ENCODE results near the gene C12orf60.

Gene C12orf60

DNA sequence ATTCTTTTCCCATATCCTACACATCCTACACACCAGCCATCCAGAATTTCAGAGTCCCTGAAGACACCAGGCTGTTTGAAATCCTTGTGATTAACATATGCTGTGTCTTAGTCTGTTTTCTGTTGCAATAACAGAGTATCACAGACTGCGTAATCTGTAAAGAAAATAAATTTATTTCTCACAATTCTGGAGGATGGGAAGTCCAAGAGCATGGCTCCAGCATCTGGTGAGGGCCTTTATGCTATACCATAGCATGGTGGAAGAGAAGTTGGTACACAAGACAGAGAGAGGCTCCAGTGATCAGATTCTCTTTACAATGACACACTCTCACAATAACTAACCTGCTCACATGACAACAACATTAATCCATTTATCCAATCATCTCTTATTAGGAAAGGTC is 35.8 kb downstream of the C12orf60 start:
- DNase-seq, result no peak

- no peak for DNase-seq
These were observed 37.1 kb downstream of the C12orf60 start for GRCh38 chr12:14840616-14841015.

GRCh38 chr12:14841761-14842160 is 38.3 kb downstream of the C12orf60 start:
- DNase-seq, result peak; percentile 91

DNA sequence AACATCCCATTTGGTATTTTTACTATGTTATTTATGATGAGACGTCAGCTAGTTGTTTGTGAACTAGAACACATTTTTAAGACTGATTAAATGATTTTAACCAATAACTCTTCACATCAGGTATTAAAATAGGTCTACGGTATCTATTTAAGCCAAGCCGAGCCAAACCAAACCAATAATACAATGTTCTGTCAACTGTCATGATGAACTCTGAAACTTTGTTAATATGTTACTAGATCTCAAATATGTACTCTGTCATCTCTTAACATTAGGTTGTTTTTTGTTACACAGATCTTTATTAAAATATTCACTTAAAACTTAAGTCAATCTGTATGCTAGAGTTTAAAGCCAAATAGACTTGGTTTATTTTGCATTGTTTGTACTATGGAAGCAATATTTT is 38.8 kb downstream of the C12orf60 start:
- no peak for DNase-seq

DNA sequence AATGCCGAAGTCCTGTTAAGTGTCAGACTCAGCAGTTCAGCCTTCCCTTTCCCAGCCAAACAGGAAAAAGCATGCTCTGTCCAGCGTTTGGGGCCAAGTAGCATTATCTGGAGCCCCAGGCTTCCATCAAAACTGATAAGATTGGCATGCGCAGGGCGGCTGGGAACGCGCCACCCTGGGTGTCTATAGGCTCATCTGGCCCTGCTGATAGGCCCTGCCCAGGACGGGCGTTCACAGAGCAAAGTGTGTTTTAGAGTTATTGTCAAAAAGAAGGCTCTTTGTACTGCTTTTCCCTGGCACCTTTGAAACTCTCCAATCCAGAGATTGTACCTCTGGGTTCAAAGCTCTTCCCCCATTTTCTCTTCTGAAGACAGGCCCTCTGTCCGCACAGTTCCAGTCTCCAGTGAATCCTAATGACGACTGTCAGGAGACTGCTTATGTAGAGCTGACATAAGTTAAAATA is 40.0 kb downstream of the C12orf60 start, which contains the start of gene ART4:
Gene ART4, minus strand, starts transcription at position 102 of the 463 bp plus-strand sequence. CDS start 413 bp downstream, outside the sequence.
- peak; percentile 78 for DNase-seq

DNA sequence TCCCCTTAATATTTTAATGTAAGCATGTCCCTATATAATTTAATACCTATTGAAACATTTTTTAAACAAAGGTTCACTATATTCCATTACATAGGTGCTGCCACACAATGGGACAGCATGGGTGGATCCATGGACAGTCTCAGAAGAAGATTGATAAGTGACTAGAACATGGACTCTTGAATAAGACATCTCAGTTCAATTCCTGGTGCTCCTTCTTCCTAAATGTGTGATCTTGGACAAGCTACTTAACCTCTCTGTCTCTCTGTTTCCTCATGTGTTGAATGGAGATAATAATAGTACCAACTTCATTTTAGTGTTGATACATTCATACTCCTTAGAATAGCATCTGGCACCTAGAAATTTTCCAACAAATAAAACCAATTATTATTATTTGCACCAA is 40.9 kb downstream of the C12orf60 start:
- DNase-seq, result no peak

DNA sequence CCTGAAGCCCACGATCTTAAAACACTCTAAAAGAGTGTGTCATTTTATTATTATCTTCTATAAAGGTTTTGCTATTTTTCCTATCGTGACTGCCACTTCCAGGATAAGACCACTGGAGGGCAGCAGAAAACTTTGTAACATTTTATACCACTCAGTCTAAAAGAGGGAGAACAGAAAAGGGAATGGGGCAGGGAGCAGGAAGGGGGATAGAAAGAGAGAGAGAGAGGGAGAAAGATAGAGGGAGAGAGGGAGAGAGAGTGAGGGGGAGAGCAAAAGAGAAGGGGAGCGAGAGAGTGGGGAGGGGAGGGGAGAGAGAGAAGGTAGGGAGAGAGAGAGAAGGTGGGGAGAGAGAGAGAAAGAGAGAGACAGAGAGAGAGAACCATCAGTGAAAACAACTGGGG is 41.9 kb downstream of the C12orf60 start:
- peak; percentile 69 for DNase-seq

DNA sequence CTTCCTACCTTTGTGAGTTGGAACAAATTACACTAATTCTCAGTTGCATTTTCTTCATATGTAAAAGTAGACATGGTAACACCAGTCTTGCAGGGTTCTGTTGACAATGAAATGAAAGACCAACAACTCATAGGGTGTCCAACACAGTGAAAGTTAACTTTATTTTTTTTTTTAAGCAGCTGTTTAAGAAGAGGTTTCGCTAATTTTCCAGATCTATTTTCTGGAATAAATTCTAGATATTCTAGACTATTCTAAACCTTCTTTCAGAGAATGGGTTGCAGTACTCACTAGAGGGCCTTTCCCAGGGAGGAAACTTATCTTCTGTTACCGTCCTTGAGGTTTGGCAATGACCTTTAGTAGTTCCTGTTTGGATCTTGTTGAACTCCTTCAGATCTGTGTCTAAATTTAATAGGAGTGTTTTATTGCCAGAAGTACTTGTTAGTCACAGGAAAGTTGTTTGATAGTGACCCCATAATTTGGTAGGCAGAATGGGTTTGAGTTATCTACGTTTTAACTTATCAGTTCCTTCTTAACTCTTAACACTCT is 42.6 kb downstream of the C12orf60 start:
- no peak for DNase-seq

DNA sequence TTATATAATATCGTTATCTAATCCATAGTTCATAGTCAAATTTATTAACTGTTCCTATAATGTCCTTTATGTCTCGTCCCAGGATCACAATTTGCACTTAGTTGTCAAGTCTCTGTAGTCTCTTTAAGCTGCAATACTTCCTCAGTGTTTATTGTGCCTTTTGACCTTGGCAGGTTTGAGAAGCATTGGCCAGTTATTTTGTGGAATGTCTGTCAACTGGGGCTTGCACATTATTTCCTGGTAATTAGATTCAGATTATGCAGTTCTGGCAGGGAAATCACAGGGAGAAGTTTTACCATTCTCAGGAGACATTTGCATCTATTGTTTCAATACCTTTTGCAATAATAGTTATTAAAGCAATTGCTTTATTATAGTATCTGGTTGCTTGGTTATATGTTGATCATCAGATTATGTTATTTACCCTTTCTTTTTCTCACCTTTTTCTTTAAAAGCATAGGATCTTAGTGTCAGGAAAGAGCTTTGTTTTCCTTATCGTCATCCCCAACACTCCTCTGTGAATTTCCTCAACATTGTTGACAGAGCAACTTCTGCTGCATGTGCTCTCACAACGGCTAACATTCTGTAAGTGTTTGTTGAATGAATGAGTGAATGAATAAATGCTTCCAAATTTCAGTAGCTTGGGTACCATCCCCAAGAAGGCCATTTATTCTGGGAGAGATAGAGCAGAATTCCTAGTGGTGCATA is 43.6 kb downstream of the C12orf60 start:
- DNase-seq, result no peak

DNA sequence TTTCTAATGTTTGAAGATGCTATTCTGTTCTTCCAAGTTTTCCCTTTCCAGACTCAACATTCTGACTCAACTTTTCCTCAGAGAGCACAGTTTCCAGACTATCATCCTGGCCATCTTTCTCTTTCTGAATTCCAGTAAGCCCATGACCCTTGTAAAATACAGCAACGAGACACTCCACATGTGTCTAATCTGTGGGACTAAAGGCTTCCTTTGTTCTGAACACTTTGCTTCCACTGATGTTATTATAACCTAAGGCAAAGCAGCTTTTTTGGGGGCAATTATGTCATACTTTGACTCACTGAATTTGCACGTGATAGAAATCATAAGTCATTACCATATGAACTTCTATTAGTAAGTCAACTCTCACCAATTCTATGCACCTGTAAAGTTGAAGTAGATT is 46.2 kb downstream of the C12orf60 start:
- peak; percentile 81 for DNase-seq

DNA sequence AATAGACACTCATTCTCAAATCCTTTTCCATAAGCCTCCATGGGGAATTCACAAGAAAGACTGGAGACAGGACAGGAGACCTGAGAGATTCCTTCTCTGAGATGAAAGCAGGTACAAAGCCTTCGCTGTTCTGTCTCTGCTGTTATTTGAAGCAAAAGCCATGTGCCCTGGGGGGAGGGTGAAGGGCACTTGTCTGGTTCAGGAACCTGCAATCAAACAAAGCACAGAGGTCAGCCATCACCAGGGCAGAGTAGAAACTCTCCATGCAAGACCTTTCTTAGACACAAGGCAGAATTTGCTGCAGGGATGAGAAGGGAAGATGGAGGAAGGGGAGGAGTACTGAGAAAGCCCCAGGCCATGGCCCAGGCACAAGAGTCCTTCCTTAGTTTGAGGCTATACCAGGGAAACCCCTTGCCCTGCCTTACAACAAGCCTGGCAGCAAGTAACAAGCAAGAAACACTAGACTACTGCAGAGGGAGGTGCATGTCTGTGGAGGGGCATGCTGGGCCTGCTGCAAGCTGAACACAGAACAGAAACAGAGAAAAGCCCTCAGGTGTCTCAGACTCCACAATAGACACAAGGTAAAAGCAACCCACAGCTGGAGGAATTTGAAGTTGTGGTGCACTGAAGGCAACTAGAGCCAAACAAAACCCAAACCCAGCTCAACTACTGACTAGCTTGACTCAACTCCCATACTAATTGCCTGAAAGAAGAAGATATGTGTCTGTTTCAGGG is 47.6 kb downstream of the C12orf60 start:
- DNase-seq, result peak; percentile 99

DNA sequence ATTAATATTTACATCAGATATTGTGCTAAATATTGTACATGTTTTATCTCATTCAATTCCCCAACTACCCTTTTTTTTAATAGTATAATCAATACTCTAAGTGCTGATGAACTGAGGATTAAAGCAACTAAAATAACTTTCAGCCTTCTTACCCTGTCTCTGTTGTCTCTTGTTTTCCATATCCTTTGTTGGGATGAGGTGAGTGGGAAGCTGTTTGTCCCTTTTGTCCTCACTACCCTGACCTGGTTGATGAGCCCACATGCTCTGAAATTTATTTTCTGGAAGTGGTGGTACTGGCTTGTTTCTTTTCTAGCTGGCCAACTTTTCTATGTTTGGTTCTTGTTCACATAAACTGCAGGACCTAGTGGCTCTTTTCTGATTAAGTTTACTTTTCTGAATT is 49.4 kb downstream of the C12orf60 start:
- no peak for DNase-seq

GRCh38 chr12:14853961-14854360 is 50.5 kb downstream of the C12orf60 start:
- DNase-seq, result peak; percentile 78

DNA sequence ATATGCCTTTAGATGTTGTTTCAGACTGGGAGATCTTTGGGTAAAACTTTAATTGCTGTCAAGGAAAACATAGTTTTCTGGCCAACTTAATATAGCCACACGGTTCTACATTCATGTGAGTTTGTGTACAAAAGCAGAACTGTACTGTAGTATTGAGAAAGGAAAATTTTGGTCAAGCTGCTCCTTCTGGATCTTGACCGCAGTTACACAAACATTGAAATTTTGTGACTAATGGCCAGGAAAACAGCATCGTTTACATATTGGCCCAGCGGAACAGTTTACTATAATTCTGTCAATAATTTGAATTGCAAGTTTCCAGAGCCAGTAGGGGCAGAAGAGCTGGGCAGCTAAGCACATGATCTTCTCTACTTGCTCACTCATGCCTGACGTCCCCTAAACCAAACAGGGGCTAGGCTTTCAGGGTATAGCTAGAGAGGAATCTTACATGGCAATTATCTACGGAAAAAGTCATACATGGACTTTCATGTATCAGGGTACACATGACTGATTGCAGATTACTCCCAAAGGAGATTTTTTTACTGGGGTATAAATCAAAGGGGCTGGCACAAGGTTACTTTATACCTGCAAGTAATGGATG is 51.2 kb downstream of the C12orf60 start:
- no peak for DNase-seq

DNA sequence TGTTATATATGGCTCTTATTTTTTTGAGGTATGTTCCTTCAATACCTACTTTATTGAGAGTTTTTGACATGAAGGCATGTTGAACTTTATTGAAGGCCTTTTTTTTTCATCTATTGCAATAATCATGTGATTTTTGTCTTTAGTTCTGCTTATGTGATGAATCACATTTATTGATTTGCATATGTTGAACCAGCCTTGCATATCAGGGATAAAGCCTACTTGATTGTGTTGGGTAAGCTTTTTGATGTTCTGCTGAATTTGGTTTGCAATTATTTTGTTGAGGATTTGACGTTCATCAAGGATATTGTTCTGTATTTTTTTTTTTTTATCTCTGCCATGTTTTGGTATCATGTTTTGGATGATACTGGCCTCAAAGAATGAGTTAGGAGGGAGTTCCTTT is 55.0 kb downstream of the C12orf60 start:
- no peak for DNase-seq

DNA sequence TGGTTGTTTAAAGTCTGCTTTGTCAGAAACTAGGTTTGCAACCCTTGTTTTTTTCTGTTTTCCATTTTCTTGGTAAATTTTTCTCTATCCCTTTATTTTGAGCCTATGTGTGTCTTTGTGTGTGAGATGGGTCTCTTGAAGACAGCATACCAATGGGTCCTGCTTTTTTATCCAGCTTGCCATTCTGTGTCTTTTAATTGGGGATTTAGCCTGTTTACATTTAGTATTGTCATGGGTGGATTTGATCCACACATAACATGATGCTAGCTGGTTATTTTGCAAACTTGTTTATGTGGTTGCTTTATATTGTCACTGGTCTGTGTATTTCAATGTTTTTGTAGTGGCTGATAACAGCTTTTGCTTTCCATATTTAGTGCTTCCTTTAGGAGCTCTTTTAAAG is 57.0 kb downstream of the C12orf60 start:
- DNase-seq, result no peak

DNA sequence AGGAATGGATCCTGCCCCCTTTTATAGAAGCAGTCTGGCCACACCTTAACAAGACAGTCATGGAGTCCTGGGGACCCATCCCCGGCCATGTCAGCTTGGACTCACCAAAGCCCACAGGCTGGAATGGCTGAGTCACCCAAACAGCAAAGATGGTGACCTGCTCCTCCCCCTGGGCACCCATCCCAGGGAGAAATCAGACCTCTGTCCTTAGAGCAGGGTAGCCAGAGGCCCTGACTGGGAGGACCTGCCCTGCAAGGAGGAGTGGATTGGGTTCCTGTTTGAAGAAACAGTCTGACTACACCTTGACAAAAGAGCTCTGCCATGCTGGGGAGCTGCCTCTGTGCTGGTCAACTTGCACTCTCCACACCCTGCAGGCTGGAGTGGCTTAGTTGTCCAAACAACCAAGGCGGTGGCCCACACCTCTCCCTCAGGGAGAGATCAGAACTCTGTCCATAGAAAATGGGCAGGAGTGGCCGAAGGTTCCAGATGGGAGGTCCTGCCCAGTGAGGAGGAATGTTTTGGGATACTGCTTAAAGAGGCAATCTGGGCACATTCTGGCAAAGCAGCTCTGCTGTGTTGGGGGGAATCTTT is 65.5 kb downstream of the C12orf60 start:
- DNase-seq, result no peak

GRCh38 chr12:14871247-14871646 is 67.8 kb downstream of the C12orf60 start:
- no peak for DNase-seq

DNA sequence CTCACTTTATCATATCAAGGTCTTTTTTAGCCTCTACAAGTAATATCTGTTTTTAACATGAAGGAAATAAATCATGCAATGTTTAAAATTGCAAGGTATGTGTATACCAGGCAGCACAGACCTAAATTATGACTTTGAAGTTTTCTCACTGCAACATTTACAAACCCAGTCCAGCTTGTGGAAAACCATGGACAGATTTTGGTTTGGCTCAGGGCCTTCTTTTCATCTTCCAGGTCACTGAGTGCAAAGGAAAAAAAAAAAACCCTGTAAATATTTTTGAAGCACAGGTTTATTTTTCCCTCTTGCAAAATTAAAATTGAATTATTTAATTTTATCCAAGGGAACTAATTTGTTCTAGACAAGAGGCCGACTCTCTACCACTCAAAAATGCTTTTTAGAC is 68.4 kb downstream of the C12orf60 start:
- DNase-seq, result no peak

DNA sequence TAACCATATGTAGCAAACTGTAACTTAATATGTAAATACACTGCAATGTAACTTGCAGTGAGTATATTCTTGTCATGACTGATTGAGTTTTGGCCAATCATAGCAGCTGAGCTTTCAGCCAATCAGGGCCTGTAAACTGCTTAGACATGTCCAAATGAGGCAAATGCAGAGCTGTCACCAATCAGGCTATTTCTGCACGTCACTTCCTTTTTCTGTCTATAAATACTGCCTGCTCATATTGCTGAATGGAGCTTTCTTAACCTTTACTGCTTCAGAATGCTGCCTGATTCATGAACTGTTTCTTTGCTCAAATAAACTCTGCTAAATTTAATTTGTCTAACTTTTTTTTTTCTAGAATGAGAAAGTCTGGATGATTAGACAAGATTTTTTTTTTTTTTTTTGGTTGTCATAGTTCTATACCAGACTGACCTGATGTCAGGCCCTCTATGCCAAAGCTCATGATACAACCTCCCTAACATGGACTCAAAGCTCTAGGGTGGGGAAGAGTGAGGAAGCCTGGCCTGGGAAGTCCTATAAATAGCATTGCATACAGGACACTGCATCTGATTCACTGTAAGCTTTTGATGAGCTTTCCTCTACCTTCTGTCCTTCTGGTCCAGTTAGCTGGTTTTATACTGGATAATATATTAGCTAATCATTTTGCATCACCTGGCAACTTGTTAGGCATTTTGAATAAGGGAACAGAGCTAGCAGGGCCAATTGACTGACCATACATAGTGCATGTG is 70.1 kb downstream of the C12orf60 start:
- DNase-seq, result no peak

Measured in islet precursor cell (in vitro differentiated cells).